Epithelial cell of esophagus (primary cell): ENCODE measurements around the gene FOXP4.

Experiments used
- DNase-seq: peaks from one replicate; pipeline ENCODE4 v3.0.0; 2010; ENCODE audit warnings: low read depth
- H3K4me3 ChIP-seq: 2 replicates; pipeline ENCODE4 v1.5.1; 2011; ENCODE audit warnings: mild to moderate bottlenecking, low read length, control low read depth
- CTCF ChIP-seq: IDR thresholded peaks from 2 replicates; pipeline ENCODE4 v1.5.1; 2011; ENCODE audit warnings: low read depth, mild to moderate bottlenecking, low read length, control low read depth, inconsistent platforms; ENCODE audit not compliant: insufficient read depth; ENCODE audit errors: missing control alignments

The FOXP4 gene

DNA sequence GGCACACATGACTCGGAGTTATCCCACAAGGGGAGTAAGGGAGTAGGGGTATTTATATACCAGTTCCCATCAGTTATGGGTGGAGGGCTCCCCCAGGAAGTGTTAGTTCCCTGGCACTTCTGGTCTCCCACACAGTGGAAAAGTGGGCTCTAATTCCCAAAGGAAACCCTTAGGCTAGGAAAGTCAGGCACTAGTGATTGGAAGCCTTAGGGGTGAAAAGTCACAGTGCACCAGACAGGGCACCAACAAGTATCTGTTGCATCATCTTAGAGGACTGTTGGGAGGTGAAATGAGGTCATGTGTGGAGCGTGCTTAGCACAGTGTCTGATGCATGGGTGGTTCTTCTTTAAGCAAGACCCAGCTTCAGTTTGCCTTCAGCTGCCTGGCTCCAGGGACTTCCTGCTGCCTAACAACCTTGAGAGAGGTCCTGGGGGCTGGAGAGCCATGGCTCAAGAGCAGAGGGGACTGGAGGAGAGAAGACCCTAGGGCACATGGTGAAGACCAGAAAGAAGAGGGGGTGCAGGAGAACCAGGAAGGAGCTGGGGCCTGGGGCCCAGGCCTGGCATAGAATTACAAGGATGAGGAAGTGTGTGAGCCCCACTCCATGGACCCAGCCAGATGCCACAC is 7.5 kb upstream of the FOXP4 start:
- TF ChIP-seq CTCF, result no peak
- H3K4me3 ChIP-seq, result no peak overlapping the region
- peak; percentile 56 for DNase-seq

GRCh38 chr6:41539204-41539603 is 7.0 kb upstream of the FOXP4 start:
- no peak overlapping the region for H3K4me3 ChIP-seq

DNA sequence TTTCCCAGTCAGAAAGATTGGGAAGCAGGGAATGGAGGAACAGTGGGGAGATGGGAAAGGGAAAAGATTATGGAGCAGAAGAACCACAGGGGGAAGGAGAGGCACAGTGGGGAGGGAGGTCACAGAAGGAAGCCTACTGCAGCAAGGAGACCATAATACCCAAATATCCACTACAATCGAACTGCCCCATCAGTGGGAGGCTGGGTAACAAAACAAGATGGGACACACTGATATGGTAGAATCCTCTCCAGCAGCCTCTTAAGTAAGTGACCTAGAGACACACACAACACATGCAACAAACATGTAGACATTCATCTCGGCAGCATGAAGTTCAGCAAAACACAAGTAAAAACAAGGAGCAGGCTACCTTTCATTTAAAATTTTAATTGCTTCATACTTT is 4.8 kb upstream of the FOXP4 start:
- DNase-seq, result no peak
- TF ChIP-seq CTCF, result no peak
- H3K4me3 ChIP-seq, result no peak overlapping the region

More at GRCh38 chr6:41539204-41539603, 7.0 kb upstream of the FOXP4 start:
- DNase-seq, result no peak
- TF ChIP-seq CTCF, result no peak

DNA sequence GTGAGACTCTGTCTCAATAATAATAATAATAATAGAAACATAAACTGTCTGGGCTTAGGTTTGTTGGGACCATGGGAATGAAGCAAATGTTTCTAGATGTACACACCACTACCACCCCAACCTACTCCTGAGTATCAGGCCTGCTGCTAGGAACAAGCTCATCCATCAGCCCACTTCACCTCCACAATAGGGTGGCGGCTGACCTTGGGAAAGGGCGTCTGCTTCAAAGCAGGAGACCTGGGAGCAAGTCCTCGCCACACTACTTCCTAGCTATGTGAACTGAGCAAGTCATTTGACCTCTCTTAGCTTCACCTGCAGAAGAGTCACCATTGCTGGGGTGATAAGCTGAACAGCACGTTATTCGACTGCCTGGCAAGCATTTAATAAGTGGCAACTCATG is 3.1 kb upstream of the FOXP4 start:
- no peak for DNase-seq
- TF ChIP-seq CTCF, result no peak

GRCh38 chr6:41545247-41545702 is 906 bp upstream of the FOXP4 start:
- no peak for TF ChIP-seq CTCF
- no peak for DNase-seq
- peak overlapping the region; percentile 78 for H3K4me3 ChIP-seq

More for the DNA sequence above, 3.1 kb upstream of the FOXP4 start:
- H3K4me3 ChIP-seq, result no peak overlapping the region

- DNase-seq, result peak; percentile 80
- TF ChIP-seq CTCF, result no peak
- H3K4me3 ChIP-seq, result peak overlapping the region; percentile 78
Observed at GRCh38 chr6:41546475-41546865, 289 bp downstream of the FOXP4 start.
